HL-60 (cell line): ENCODE data around the gene SPATA13.

Experiments
- GABPA ChIP-seq: IDR thresholded peaks from 2 replicates; pipeline ENCODE4 v1.6.1; 2012; ENCODE audit warnings: low read depth
- POLR2AphosphoS5 ChIP-seq: IDR thresholded peaks from 2 replicates; pipeline ENCODE4 v1.6.1; 2012; ENCODE audit warnings: low read depth
- TF ChIP-seq, protein P1 (sequence below): IDR thresholded peaks from one replicate; pipeline ENCODE4 v1.5.1; 2011; ENCODE audit warnings: low read length, control low read depth, inconsistent platforms; ENCODE audit not compliant: insufficient read depth
- TF ChIP-seq, protein P2 (sequence below): IDR thresholded peaks from 2 replicates; pipeline ENCODE4 v1.6.1; 2012; ENCODE audit warnings: low read depth; ENCODE audit not compliant: insufficient replicate concordance

DNA sequence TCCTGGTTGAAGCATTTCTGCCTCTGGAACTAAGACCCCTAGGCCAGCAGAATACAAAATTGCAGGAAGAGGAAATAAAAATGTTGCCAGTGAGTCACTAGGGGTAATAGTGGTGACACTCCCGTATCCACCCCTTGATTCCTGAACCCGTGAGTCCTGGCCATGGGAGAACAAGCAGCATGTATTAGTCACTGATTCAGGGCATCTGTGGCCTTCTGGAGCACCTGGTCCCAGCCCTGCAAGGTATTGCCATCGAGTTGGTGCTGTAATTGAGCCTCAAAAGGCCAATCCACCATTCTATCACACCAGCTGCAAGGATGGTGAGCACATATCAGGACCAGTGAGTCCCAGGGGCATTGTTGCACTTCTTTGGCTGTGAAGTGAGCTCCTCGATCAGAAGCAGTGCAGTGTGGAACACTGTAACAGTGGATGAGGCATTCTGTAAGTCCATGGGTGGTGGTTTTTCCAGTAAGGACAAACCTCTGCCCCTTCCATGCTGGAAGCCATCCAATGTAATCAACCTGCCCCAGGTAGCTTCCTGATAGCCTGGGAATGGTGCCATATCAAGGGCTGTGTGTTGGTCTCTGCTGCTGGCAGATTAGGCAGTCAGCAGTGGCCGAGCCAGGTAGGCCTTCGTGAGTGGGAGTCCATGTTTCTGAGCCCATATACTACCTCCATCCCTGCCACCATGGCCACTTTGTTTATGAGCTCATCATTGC is 188.4 kb downstream of the SPATA13 start:
- TF ChIP-seq, protein P1, sequence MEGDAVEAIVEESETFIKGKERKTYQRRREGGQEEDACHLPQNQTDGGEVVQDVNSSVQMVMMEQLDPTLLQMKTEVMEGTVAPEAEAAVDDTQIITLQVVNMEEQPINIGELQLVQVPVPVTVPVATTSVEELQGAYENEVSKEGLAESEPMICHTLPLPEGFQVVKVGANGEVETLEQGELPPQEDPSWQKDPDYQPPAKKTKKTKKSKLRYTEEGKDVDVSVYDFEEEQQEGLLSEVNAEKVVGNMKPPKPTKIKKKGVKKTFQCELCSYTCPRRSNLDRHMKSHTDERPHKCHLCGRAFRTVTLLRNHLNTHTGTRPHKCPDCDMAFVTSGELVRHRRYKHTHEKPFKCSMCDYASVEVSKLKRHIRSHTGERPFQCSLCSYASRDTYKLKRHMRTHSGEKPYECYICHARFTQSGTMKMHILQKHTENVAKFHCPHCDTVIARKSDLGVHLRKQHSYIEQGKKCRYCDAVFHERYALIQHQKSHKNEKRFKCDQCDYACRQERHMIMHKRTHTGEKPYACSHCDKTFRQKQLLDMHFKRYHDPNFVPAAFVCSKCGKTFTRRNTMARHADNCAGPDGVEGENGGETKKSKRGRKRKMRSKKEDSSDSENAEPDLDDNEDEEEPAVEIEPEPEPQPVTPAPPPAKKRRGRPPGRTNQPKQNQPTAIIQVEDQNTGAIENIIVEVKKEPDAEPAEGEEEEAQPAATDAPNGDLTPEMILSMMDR: no peak
- TF ChIP-seq GABPA: no peak
- TF ChIP-seq POLR2AphosphoS5: no peak
- TF ChIP-seq, protein P2, sequence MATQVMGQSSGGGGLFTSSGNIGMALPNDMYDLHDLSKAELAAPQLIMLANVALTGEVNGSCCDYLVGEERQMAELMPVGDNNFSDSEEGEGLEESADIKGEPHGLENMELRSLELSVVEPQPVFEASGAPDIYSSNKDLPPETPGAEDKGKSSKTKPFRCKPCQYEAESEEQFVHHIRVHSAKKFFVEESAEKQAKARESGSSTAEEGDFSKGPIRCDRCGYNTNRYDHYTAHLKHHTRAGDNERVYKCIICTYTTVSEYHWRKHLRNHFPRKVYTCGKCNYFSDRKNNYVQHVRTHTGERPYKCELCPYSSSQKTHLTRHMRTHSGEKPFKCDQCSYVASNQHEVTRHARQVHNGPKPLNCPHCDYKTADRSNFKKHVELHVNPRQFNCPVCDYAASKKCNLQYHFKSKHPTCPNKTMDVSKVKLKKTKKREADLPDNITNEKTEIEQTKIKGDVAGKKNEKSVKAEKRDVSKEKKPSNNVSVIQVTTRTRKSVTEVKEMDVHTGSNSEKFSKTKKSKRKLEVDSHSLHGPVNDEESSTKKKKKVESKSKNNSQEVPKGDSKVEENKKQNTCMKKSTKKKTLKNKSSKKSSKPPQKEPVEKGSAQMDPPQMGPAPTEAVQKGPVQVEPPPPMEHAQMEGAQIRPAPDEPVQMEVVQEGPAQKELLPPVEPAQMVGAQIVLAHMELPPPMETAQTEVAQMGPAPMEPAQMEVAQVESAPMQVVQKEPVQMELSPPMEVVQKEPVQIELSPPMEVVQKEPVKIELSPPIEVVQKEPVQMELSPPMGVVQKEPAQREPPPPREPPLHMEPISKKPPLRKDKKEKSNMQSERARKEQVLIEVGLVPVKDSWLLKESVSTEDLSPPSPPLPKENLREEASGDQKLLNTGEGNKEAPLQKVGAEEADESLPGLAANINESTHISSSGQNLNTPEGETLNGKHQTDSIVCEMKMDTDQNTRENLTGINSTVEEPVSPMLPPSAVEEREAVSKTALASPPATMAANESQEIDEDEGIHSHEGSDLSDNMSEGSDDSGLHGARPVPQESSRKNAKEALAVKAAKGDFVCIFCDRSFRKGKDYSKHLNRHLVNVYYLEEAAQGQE: no peak
